ENCODE data around the gene MAPK8IP1. TPM values are rescaled to one million over a fixed set of nuclear protein-coding genes. Genes with fewer than 3 reads are reported as not detected.

MAPK8IP1 gene
- total RNA-seq, 1 experiment from 2014 or later, result 2.2 TPM

GRCh38 chr11:45917286-45917622 lies 31.8 kb downstream of the MAPK8IP1 start:
- Mint-ChIP-seq H3K9me3 (ENCODE audit: unreplicated experiment) (no peaks in the 10 kb centered on the region), H3K27me3 (ENCODE audit: insufficient read depth, unreplicated experiment) (no peaks in the 10 kb centered on the region), H3K4me1 (ENCODE audit: insufficient read depth, unreplicated experiment) (no peaks in the 10 kb centered on the region), H3K36me3 (ENCODE audit: insufficient read depth, unreplicated experiment) (peaks cover 11% of the 10 kb centered on the region), H3K27ac (ENCODE audit: low read depth, unreplicated experiment) (peak overlapping the region; percentile 95), H3K4me3 (ENCODE audit: unreplicated experiment) (peak overlapping the region; percentile 92)
- intact Hi-C loops (cut with micrococcal nuclease), result no loop called here
- ChIA-PET POLR2A (interaction anchor here (1.0 to 2.6 kb wide), 17 partner anchors 9 to 758 kb away, joined by 3 to 23 read pairs (median 6); partner anchors contain the start of gene SLC35C1), CTCF (no interaction called here)
- TF ChIP-seq CTCF (IDR thresholded peaks at IDR 0.05; ENCODE audit: unreplicated experiment), result no peak
- BruUV-seq (replicated peaks), result no TSS peak
- no peak for DNase-seq (ENCODE audit: unreplicated experiment)

- POLR2A ChIA-PET, result interaction anchor here (0.7 to 2.6 kb wide), 26 partner anchors 9 to 1354 kb away, joined by 3 to 23 read pairs (median 5); partner anchors contain the start of genes CRY2 and SLC35C1
- intact Hi-C loops (cut with micrococcal nuclease), result loop anchor here (1.0 kb wide), 1 partner anchor 70 kb away; the partner anchor contains the start of gene CRY2
- DNase-seq (ENCODE audit: unreplicated experiment), result peak; percentile 98
- Mint-ChIP-seq H3K27ac (ENCODE audit: low read depth, unreplicated experiment) (peak within 1 kb of the TSS; percentile 95), H3K9me3 (ENCODE audit: unreplicated experiment) (no peaks in the 10 kb centered on the region), H3K4me1 (ENCODE audit: insufficient read depth, unreplicated experiment) (no peaks in the 10 kb centered on the region), H3K27me3 (ENCODE audit: insufficient read depth, unreplicated experiment) (no peaks in the 10 kb centered on the region), H3K4me3 (ENCODE audit: unreplicated experiment) (peak within 1 kb of the TSS; percentile 92), H3K36me3 (ENCODE audit: insufficient read depth, unreplicated experiment) (peaks cover 11% of the 10 kb centered on the region)
- CTCF ChIA-PET, result interaction anchor here (0.6 to 0.9 kb wide), 5 partner anchors 13 to 217 kb away, joined by 3 to 4 read pairs (median 3); no protein-coding TSS in a partner anchor
- no peak for TF ChIP-seq CTCF (IDR thresholded peaks at IDR 0.05; ENCODE audit: unreplicated experiment)
- no TSS peak for BruUV-seq (replicated peaks)
Observed at GRCh38 chr11:45917623-45918330, 32.3 kb downstream of the MAPK8IP1 start, which contains the start of gene PEX16. PEX16 (minus strand) TSS chr11:45917877; CDS start chr11:45917811, 66 bp downstream.

GRCh38 chr11:45918331-45918941 lies 33.0 kb downstream of the MAPK8IP1 start:
- peaks cover 3% of the 10 kb centered on the region for H3K4me1 Mint-ChIP-seq (ENCODE audit: insufficient read depth, unreplicated experiment)
- H3K9me3 Mint-ChIP-seq (ENCODE audit: unreplicated experiment), result no peaks in the 10 kb centered on the region
- no peak for TF ChIP-seq CTCF (IDR thresholded peaks at IDR 0.05; ENCODE audit: unreplicated experiment)
- peaks cover 11% of the 10 kb centered on the region for H3K36me3 Mint-ChIP-seq (ENCODE audit: insufficient read depth, unreplicated experiment)
- H3K4me3 Mint-ChIP-seq (ENCODE audit: unreplicated experiment), result peak overlapping the region; percentile 92
- intact Hi-C loops (cut with micrococcal nuclease), result loop anchor here (1.0 kb wide), 1 partner anchor 71 kb away; the partner anchor contains the start of gene CRY2
- peak overlapping the region; percentile 95 for H3K27ac Mint-ChIP-seq (ENCODE audit: low read depth, unreplicated experiment)
- ChIA-PET CTCF (interaction anchor here (0.6 to 0.9 kb wide), 4 partner anchors 12 to 216 kb away, joined by 3 to 4 read pairs (median 3); no protein-coding TSS in a partner anchor), POLR2A (interaction anchor here (0.7 to 2.6 kb wide), 24 partner anchors 9 to 1355 kb away, joined by 3 to 23 read pairs (median 5); partner anchors contain the start of genes CRY2 and SLC35C1)
- H3K27me3 Mint-ChIP-seq (ENCODE audit: insufficient read depth, unreplicated experiment), result no peaks in the 10 kb centered on the region
- DNase-seq (ENCODE audit: unreplicated experiment), result peak; percentile 77
- no TSS peak for BruUV-seq (replicated peaks)
